ENCODE results near the gene PIH1D1.

PIH1D1 gene

DNA sequence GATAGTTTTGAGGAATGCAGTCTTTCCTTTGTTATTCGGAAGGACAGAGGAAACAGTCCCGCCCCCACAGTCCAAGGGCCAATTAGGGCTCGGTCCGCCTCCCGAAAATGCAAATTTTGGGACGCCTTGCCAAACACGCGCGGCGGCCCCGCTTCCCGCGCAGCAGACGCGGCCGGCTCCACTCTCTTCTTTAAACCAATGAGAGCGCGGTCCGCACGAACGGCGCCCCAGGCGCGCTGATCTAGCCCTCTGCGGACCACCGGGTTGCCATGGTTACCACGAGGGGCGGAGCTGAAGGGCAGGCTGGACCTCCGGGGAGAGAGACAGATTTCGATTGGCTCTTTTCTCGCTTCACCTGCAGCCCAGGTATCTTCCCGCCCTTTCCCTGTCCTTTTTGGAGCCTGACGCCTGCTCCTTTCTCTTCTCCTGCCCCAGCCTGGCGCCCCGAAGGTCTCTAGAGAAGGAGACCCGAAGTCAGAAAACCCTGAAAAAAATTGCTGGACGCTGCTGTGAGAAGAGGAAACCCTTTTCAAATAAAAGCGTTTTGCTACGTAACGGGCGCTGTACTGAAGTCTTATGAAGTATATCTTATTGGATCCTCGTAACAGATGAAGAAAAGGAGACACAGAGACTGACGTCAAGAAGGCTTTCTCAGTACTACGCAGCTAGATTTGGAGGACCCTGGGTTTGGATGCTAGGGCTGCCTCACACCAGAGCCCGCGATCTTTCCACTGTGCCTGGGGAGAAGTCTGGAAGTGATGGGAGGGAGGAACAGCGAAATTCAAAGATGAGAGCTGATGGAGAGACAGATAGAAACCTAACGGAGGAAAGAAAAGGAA, 30.4 kb downstream of the PIH1D1 start:
- no peak for DNase-seq (ENCODE audit: insufficient read length, low spot score)
- no peak for FAIRE-seq

DNA sequence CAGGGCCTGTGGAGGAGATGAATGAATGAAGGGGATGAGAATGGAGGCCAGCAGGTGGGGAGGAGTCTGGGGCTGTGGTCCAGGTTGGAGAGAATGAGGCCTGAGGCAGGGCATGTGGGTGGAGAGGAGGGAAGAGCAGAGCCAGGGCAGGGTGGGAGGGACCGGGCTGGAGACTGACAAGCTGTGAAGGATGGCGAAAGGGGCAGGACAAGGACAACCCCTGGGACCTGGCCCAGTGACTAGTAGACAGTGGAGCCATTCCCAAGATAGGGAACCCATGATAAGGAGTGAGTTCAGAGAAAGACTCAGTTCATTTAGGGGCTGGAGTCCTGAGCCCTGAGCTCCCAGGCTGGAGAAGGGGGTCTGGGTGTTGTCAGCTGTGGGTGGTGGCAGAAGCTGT, 31.4 kb downstream of the PIH1D1 start:
- DNase-seq (ENCODE audit: insufficient read length, low spot score) = no peak
- no peak for FAIRE-seq

DNA sequence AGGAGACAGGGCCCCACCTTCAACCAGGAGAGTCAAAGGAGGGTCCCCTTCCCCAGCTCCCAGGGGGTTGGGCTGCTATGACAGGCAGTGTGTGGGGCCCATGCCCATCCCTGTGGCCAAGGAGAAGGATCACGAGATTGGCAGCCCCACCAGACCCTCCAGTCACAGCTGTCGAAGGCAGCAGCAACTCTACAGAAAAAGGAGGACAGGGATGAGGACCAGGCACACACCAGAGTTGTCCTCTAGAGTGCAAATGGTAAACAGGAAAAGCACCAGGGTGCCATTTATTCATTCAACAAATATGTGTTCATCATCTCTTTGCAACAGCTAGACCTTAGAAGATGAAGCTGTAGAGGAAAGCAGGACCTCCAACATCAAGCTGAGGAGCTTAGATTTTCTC, 32.4 kb downstream of the PIH1D1 start:
- DNase-seq (ENCODE audit: insufficient read length, low spot score) (no peak), FAIRE-seq (no peak)

DNA sequence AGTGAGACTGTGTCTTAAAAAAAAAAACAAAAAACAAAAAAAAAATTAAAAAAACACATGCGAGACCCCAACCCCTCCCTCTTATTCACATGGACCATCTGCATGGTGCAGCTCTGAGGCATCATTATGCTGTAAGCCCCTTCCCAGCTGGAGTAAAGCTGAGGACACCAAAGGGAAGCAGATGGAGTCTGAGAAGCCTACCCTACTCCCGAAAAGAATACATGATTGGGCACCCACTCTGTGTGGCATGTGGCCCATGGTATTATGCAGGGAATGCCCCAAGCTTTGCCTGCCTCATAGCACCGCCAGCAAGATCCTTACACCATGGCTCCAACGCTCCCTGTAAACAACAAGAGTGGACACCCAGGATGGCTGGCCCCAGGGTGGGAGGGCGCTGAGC, 33.1 kb downstream of the PIH1D1 start:
- no peak for FAIRE-seq
- no peak for DNase-seq (ENCODE audit: insufficient read length, low spot score)

DNA sequence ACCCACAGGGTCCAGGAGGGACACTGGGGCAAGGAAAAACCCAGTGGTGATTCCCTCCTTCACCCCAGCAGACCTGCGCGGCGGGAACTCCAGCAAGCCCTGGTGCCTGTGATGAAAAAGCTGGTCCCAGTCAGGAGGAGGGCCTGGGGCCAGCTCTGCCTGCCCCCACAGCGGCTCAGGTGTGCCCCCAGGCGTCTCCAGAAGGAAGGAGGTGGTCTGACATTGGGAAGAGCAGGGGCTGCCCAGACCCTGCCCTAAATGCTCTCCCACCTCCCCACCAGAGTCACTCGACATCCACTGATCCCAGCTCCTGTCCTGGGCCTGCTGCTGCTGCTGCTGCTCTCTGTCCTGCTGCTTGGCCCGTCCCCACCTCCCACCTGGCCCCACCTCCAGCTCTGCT, 34.5 kb downstream of the PIH1D1 start:
- FAIRE-seq (no peak), DNase-seq (ENCODE audit: insufficient read length, low spot score) (no peak)

DNA sequence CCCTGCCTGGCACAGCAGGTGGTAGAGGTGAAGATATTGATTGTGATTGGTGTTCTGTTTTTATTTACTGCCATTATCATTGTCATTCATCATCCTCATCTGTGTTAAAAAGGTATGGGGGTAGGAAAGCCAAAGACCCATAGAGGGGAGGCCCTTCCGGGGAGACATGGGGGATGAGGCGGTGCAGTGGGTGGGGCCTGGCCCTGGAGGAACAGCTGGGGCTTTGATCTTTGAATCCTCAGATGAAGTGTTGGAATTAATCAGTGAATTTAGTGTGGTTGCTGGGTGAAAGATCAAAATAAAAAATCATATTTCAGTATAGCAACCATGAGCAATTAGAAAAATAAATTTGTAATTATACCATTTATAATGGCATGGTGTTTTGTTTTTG, 35.8 kb downstream of the PIH1D1 start:
- DNase-seq (ENCODE audit: insufficient read length, low spot score) = no peak
- no peak for FAIRE-seq

DNA sequence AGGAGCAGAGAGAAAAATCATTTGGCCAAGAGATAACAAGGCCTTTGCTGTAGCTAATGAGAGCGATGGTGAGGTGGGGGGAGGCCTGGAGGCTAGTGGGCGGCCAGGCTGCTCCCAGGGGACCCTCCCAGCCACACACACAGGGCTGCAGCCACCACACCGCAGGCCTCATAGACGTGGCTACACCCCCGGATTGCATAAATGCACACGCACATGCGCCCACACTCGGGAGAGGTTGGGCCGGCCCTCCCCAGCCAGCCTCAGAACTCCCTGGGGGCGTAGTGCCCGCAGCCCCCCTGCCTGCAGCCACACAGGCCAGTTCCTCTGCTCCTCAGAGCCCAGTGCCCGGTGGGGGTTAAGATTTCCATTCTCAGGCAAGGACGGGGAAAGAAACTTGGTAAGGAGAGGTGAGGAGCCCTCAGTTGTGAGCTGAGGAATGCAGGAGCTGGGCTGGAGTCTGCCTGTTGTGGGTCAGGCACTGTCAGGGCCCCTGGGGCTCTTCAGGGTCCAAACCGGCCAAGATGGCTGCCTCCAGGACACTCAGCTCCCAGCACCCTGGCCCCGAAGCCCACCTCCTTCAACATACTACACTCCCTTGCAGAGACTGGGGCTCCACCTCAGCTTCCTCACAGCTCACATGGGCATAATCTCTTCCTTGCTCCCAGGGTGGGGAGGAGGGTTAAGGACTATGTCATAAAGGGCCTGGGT, 36.4 kb downstream of the PIH1D1 start:
- FAIRE-seq = no peak
- no peak for DNase-seq (ENCODE audit: insufficient read length, low spot score)

DNA sequence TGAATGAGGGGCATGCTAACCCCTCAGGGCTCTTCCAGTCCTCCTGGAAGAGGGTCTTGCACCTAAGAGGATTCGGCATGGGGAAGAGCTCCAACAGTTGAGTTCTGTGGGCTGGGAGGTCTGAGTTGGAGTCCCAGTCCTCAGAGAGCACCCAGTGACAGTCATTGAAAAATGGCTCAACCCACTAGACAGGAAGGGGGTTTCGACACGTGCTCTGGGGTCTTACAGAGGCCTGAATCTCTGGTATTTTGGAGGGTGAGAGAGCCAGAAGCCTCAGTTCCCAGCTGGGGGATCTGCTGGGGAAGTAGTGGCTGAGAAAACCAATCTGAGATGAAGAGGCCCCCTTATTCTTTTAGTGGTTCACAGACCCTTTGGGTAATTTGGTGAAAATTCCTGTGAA, 37.4 kb downstream of the PIH1D1 start:
- DNase-seq (ENCODE audit: insufficient read length, low spot score) = no peak
- no peak for FAIRE-seq

DNA sequence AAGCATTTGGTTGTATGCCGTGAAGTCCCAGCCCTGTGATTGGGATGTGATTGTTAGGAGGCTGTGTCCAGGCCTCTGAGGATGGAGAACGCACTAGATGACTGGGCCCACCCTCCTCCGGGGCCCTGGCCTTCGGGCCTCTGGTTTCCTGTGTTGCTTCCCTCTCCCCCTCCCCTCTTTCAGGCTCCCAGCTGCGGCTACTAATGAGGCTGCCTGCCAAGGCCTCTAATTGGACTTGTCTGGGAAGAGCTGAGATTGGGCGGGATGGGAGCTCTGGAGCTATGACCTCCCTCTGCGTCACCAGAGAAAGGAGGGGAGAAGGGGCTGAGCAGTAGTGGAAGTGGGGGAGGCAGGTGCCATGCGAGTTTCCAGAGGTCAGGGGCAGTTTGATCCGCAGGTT, 38.3 kb downstream of the PIH1D1 start:
- FAIRE-seq (no peak), DNase-seq (ENCODE audit: insufficient read length, low spot score) (no peak)

DNA sequence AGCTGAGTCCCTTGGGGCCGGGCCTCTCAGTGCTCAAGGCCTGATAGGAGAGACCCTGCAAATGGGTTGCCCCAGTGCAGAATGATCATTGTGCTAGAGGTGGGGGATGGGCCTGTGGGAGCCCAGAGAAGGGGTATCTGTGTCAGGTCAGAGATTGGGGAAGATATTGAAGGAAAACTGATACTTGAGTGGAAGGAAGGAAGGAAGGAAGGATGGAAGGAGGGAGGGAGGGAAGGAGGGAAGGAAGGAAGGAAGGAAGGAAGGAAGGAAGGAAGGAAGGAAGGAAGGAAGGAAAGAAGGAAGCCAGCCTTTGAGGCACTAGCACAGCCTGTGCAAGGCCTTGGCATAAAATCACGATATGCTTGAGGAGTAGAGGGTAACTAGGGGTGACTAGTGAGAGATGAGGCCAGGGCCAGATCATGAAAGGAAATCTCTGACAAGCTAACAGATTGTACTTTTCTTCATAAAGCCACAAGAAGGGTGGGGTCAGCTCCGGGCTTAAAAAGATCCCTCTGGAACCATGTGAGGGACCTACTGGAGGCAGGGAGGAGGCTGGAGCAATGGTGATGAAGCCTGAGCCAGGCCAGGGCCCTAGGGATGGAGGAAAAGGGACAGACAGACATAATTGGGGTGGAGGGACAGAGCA, 39.8 kb downstream of the PIH1D1 start:
- DNase-seq (ENCODE audit: insufficient read length, low spot score) = no peak
- no peak for FAIRE-seq

DNA sequence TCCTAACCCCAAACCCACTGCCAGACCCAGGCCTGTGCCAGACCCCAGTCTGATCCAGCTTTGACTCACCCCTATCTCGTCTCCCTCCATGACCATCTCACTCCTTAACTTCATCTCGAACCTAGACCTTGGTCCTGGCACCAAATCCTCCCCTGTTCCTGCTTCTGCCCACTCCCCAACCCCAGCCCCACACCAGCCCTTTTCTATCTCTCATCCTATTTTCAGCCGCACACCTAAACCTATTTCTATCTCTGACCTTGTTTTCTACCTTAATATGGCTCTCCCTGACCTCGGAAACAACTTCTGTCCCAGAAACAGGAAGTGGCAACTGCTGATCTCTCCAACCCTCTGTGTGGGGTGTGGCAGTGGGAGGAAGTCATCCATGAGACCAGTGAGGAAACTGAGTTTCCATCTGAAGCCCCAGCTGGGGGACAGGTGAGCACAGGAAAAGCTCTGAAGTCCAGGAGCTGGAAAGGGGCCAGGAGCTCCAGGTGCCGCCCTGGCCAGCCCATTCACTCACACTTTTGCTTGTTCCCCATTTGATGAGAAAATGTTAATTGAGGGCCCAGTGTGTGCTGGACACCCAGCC, 42.1 kb downstream of the PIH1D1 start:
- DNase-seq (ENCODE audit: insufficient read length, low spot score) = no peak

DNA sequence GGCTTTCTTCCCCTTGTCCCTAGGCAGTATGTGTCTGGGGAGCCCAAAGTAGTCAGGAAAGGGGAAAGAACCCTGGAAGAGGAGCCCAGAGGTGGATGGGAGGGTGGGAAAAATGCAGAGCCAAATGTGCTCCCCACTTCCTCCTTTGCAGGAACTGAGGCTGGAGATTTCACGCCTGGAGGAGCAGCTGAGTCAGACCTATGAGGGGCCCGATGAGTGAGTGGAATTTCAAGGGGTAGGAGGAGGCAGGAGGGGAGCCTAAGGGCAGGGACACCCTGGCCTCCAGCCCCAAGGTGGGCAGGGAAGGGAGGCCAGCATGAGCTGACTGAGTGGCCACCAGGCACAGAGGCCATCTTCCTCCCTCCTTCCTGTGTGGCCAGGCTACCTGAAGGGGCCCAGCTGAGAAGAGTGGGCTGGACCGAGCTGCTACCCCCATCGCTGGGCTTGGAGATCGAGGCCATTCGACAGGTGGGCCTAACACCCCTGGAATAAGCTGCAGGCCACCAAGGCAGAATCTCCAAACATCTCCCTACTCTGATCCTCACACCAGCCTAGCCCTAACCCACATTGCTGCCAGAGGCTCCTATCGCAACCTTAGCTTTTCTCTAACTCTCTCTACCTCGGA, 42.7 kb downstream of the PIH1D1 start:
- FAIRE-seq (no peak), DNase-seq (ENCODE audit: insufficient read length, low spot score) (no peak)

More for the DNA sequence above, 42.1 kb downstream of the PIH1D1 start:
- FAIRE-seq = peak; percentile 90

DNA sequence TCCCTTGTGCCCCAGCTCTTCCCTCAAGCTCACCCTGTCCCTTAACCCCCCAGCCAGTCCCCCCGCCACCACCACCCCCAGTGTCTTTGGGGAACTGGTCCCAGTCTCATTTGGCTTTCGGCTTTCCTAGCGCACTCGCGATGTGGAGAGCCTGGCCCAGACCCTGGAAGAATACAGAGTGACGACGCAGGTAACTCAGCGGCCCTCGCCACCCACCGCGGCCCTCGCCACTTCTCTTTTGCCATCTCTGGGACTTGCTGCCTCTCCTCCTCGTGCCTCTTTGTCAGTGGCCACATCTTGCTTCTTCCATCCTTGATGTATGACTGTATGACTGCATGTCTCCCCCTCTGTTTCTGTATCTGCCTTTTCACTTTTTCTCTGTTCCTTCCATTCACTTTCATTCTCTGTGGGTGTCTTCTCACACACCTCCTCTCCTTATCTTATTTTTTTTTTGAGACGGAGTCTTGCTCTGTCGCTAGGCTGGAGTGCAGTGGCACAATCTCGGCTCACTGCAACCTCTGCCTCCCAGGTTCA, 44.1 kb downstream of the PIH1D1 start:
- no peak for FAIRE-seq
- no peak for DNase-seq (ENCODE audit: insufficient read length, low spot score)

DNA sequence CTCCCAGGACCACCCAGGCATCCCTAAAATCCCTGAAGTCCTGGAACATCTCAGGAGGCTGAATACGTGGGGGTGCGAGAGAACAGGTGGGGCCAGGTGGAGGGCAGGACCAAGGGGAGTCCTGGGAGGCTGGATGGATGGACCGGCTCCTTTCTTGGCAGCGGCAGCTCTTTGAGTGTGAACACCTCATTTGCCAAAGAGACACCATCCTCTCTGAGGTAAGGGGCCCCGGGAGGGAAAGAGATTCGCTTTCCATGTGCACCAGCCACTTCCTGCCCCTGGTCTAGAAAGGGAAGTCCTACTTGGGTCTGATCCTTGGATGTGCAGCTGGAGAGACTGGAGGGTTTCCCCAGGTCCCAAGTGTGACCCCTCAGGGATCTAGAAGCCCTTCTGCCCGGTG, 44.5 kb downstream of the PIH1D1 start:
- FAIRE-seq = no peak
- no peak for DNase-seq (ENCODE audit: insufficient read length, low spot score)

DNA sequence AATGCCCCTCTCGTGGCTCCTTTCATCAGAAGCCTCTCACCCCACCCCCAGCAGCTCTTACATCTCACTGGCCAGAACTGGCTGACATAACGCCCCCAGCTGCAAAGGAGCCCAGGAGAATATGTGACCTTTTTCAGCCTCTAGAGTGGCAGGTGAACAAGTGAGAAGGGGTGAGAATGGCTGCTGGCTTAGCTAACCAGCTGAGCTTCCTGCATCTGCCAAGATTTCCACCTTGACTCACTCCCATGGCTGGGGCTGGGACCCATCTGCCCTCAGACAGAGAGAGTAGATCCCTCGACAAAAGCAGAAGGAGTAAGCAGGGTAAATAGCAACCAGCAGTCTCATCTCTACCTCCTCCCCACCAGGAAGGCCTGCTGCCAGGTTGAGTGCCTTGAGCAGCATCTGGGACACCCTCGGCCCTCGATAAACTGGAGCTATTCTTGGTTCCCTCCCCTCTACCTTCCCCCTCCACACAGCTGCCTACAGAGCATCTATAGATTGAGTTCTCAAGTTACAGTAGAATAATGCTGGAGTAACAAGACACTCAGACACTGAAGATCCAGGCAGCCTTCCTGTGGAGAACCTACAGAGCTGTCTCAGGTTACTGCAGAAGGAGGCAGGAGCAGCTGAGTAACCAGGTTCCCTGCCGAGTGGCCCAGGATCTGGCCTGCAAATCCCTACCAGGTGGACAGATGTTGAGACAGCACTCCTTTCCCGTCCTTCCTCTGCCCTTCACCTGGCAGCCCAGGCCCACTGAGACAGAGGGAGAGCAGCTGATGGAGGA, 48.0 kb downstream of the PIH1D1 start:
- FAIRE-seq = no peak
- DNase-seq (ENCODE audit: insufficient read length, low spot score) = no peak

DNA sequence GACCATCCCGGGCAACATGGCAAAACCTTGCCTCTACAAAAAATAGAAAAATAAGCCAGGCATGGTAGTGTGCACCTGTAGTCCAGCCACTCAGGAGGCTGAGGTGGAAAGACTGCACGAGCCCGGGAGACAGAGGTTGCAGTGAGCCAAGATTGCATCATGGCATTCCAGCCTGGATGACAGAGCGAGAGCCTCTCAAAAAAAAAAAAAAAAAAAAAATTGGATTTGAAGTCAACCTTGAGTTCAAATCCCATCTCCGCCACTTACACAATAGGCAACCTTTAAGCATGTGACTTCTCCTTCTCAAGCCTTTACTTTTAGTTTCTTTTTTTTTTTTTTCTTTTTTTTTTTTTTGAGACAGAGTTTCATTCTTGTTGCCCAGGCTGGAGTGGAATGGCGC, 51.6 kb downstream of the PIH1D1 start:
- DNase-seq (ENCODE audit: insufficient read length, low spot score) (no peak), FAIRE-seq (no peak)

DNA sequence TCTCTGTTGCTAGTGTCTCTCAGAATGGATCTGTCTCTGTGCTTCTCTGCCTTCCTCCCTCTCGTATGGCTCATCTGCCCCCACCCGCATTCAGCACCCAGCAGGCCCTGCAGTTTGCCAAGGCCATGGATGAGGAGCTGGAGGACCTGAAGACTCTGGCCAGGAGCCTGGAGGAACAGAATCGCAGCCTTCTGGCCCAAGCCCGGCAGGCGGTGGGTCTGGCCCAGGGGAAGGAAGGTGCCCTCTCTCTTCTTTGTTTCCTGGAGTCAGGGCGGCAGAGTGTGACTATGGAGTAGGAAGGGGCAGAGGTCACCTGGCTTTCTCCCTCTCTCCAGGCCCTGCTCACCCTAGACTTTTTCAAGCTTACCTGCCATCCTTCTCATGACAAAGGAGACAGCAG, 52.7 kb downstream of the PIH1D1 start:
- no peak for DNase-seq (ENCODE audit: insufficient read length, low spot score)
- no peak for FAIRE-seq

DNA sequence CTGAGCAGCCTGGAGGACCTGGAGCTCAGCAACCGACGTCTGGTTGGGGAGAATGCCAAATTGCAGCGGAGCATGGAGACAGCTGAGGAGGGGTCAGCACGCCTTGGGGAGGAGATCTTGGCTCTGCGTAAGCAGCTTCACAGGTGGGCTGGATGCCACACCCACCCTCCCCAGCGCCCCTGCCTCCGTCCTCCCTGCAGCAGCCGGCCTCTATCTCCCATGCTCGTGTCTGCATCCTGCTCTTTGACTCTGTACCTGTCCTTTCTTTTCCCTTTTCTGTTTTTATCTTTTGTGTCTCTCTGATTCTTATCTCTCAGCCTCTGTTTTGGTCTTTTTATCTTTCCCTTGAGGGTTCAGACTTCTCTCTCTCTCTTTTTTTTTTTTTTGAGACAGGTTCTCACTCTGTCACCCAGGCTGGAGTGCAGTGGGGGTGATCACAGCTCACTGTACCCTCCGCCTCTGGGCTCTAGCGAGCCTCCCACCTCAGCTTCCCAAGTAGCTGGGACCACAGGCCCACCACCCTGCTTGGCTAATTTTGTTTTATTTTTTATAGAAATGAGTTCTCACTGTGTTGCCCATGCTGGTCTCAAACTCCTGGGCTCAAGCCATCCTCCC, 53.5 kb downstream of the PIH1D1 start:
- no peak for DNase-seq (ENCODE audit: insufficient read length, low spot score)
- no peak for FAIRE-seq

DNA sequence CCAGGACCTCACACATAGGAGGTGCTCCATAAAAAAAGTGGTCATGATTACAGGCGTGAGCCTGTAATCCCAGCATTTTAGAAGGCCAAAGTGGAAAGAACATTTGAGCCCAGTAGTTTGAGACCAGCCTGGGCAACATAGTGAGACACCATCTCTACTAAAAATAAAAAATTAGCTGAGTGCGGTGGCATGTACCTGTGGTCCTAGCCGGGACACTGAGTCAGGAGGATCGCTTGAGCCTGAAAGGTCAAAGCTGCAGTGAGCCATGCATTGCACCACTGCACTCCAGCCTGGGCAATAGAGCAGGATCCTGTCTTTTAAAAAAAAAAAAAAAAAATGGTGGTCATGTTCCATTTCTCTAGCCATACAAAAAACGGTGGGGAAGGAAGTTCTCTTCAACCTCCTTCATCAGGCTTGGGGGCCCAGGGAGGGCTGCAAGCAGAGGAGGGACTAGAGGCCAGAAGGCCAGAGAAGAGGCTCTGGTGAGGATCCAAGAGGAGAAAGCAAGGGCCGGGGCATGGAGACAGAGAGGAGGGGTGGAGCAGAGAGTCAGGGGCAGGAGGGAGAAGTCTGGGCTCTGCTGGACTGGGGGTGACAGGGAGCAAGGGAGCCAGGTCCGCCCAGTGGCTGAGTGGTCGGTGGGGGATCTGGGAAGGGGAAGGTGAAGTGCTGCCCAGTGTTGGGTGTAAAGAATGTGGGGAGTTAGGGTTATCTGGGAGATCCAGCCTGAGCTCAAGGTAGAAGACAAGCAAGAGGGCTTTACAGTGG, 54.7 kb downstream of the PIH1D1 start:
- DNase-seq (ENCODE audit: insufficient read length, low spot score) (no peak), FAIRE-seq (no peak)

All from GM19239 (cell line).